ENCODE data around the gene SYNPR.
"Not testable (repeated sequence)": the region's sequence is repeated elsewhere in the genome, so short reads cannot be mapped to it uniquely, and the experiment has no call there.

SYNPR gene

GRCh38 chr3:63624941-63625560 is 346.9 kb downstream of the SYNPR start:
- no peak for DNase-seq (ENCODE audit: low spot score)

- DNase-seq (ENCODE audit: low spot score), result no peak
Observed at GRCh38 chr3:63631670-63632069, 353.6 kb downstream of the SYNPR start.

GRCh38 chr3:63635186-63635585 is 357.1 kb downstream of the SYNPR start:
- no peak for DNase-seq (ENCODE audit: low spot score)

- no peak for DNase-seq (ENCODE audit: low spot score)
Observed at GRCh38 chr3:63639806-63640205, 361.7 kb downstream of the SYNPR start.

DNA sequence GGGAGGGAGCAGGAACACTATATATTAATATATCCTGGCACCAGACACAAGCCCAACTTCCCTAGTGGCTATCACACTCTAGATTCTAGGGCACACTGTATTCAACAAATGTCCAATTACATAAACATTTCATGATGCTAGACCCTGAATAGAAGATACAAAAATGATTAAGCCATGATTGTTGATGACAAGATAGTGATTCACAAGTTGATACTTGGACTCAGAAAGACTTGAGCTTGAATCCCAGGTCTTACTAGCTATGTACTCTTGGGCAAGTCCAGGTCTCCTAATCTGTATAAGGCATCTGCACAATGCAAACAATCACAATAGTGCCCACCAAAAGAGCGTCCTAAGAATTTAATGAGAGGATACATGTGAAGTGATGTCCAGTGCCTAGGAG is 364.4 kb downstream of the SYNPR start:
- DNase-seq (ENCODE audit: low spot score), result no peak

DNA sequence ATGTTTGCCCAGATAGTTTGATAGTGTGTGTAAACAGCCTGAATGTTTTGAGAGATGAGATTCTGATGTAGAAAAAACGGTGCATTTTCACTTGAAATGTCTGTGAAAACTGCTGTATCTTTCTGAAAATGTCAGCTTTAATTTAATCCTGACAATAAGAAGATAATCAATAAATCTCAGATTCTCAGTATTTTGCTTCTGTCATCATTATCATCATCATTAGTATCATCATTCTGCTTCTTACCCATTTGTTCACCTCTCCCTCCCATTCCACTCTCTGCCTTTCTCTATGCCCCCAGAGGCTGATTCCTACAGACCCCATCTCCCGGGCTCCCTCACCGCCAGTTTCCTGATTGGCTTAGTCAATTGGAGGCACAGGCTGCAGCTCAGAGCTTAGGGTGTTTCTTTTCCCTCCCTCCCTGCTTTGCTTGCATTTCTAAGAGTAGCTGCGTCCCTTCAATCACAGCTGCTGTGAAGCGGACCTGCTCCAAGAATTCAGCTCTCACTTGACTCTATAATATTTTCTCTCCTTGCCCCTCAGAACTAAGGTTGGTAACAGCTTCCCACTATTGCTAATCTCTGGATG is 366.2 kb downstream of the SYNPR start:
- no peak for DNase-seq (ENCODE audit: low spot score)

- DNase-seq (ENCODE audit: low spot score), result not testable (repeated sequence)
Observed at GRCh38 chr3:63644928-63645781, 367.0 kb downstream of the SYNPR start.

- DNase-seq (ENCODE audit: low spot score), result no peak
Observed at GRCh38 chr3:63652066-63652725, 374.1 kb downstream of the SYNPR start, which contains the start of gene SNTN. Gene SNTN (plus strand): TSS chr3:63652675. CDS start chr3:63652688, 13 bp downstream.

- no peak for DNase-seq (ENCODE audit: low spot score)
Observed at GRCh38 chr3:63654211-63654610, 376.1 kb downstream of the SYNPR start.

GRCh38 chr3:63654931-63655330 is 376.8 kb downstream of the SYNPR start:
- no peak for DNase-seq (ENCODE audit: low spot score)

- DNase-seq (ENCODE audit: low spot score), result no peak
Observed at GRCh38 chr3:63655519-63655918, 377.4 kb downstream of the SYNPR start.

- DNase-seq (ENCODE audit: low spot score), result no peak
Observed at GRCh38 chr3:63656786-63657185, 378.7 kb downstream of the SYNPR start.

DNA sequence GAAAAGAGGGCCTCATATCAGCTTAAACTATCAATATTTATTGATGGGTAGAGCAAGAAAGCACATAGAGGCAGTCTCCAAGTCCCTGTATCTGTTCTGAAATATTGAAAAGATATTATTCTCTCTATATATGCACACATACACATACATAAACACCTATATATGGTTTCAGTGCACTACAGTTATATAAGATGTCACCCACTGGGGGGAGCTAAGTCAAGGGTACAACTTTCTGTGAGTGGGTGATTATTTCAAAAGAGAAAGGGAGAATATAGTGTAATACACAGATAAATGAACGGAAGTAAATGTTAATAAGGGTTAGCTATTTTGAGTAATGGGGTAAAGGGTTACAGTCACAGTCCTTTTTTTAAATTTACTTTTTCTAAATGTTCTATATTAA is 383.1 kb downstream of the SYNPR start:
- no peak for DNase-seq (ENCODE audit: low spot score)

GRCh38 chr3:63662011-63662410 is 383.9 kb downstream of the SYNPR start:
- no peak for DNase-seq (ENCODE audit: low spot score)

DNA sequence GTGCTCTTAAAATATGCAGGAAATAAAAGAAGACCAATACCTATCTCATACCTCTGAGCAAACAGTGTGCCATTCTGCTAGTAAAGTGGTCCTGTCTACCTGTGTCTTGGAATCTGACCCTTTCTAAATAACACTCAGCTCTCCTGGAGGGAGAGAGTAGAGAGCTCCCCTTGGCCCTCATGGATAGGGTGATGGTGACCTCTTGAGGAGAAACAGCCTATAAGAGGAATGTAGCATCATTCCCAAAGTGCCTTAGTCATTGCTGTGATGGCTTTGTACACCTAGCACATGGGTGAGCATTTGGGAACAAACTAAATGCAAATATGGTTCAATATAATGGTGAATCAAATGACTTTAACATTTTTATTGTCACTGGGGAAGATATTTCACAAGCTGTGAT is 384.4 kb downstream of the SYNPR start:
- DNase-seq (ENCODE audit: low spot score), result no peak
